ENCODE results near the gene TXNRD2. TPM values are rescaled to one million over a fixed set of nuclear protein-coding genes. Genes with fewer than 3 reads are reported as not detected.
A peak's percentile ranks its signal among the peaks of the same experiment; 100 is the strongest.
"Not testable (repeated sequence)": the region's sequence is repeated elsewhere in the genome, so short reads cannot be mapped to it uniquely, and the experiment has no call there.

Gene TXNRD2
- total RNA-seq, 1 experiment from 2014 or later, result 22.9 TPM

DNA sequence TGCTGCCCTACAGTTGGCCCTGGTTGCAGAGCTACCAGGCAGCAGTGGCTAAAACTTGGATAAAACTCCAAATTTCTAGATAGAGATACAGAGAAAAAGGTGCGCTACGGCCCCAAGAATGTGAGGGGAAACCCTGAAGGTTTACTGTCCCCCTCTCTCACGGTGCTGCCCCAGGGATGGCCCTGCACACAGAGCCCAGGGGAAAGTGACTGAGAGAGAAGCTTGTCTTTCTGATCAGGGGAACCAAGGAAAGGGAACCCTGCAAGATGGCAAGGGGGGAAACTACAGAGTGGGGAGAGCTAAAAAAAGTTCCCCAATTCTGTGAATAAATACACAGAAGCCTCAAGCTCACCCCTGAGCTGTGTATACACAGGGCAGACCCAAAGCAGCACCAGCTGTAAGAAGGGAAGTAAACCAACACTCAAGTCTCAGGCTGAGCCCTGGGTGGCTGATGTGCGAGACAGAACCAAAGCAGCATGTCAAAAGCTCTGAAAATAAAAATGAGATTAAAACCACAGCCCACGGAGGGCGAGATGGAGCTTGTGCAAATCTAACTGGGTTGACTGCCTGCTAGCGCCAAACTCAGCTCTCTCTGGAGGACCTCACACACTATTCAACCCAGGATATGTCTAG, 109.0 kb downstream of the TXNRD2 start:
- Histone ChIP-seq H3K27me3 (ENCODE audit: insufficient read depth, low read length) (no peaks in the 10 kb centered on the region), H4K5ac (ENCODE audit: insufficient read length, low read depth, low read length) (no peak overlapping the region), H3K56ac (ENCODE audit: insufficient read length, low read depth, low read length) (no peak overlapping the region), H2AFZ (ENCODE audit: low read length) (no peak overlapping the region), H4K8ac (replicated peaks; ENCODE audit: insufficient read length, low read depth, low read length) (no peak overlapping the region), H3K23ac (ENCODE audit: insufficient read length, low read depth, low read length) (no peak overlapping the region), H3K27ac (ENCODE audit: insufficient read length, low read depth, low read length) (no peak overlapping the region), H3K23me2 (ENCODE audit: insufficient read length, low read depth, low read length, poor library complexity, severe bottlenecking) (no peaks in the 10 kb centered on the region), H3K9ac (ENCODE audit: extremely low read depth, insufficient read length, low read length) (no peak overlapping the region), H3K18ac (ENCODE audit: insufficient read length, low read depth, low read length) (no peak overlapping the region), H3K79me2 (ENCODE audit: insufficient read depth, low read length) (no peaks in the 10 kb centered on the region), H3K4me2 (ENCODE audit: insufficient read depth, insufficient read length, low read length) (no peak overlapping the region), H3K9me3 (ENCODE audit: control insufficient read depth, low read depth, low read length) (no peaks in the 10 kb centered on the region), H4K20me1 (ENCODE audit: control insufficient read depth, insufficient read depth, insufficient read length) (no peaks in the 10 kb centered on the region), H2BK120ac (ENCODE audit: low read depth, low read length, poor library complexity, severe bottlenecking) (no peak overlapping the region), H3K79me1 (ENCODE audit: insufficient read depth, low read depth, low read length, poor library complexity, severe bottlenecking) (no peaks in the 10 kb centered on the region), H3T11ph (ENCODE audit: low read length) (no peak overlapping the region), H2BK15ac (ENCODE audit: low read depth, low read length) (no peak overlapping the region), H2AK5ac (ENCODE audit: insufficient read length, low read length) (no peak overlapping the region), H3K4me1 (ENCODE audit: insufficient read depth, low read length) (no peaks in the 10 kb centered on the region), H2BK5ac (ENCODE audit: insufficient read length, low read length) (no peak overlapping the region), H2BK12ac (ENCODE audit: insufficient read length, low read depth, low read length) (no peak overlapping the region), H3K14ac (ENCODE audit: insufficient read depth, low read length) (no peak overlapping the region), H4K91ac (ENCODE audit: insufficient read length, low read depth, low read length) (no peak overlapping the region), H2BK20ac (ENCODE audit: low read depth, low read length, poor library complexity, severe bottlenecking) (no peak overlapping the region), H3K4ac (ENCODE audit: low read depth, low read length) (no peak overlapping the region)
- no peak for DNase-seq
- TF ChIP-seq, protein P1, sequence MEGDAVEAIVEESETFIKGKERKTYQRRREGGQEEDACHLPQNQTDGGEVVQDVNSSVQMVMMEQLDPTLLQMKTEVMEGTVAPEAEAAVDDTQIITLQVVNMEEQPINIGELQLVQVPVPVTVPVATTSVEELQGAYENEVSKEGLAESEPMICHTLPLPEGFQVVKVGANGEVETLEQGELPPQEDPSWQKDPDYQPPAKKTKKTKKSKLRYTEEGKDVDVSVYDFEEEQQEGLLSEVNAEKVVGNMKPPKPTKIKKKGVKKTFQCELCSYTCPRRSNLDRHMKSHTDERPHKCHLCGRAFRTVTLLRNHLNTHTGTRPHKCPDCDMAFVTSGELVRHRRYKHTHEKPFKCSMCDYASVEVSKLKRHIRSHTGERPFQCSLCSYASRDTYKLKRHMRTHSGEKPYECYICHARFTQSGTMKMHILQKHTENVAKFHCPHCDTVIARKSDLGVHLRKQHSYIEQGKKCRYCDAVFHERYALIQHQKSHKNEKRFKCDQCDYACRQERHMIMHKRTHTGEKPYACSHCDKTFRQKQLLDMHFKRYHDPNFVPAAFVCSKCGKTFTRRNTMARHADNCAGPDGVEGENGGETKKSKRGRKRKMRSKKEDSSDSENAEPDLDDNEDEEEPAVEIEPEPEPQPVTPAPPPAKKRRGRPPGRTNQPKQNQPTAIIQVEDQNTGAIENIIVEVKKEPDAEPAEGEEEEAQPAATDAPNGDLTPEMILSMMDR (conservative IDR thresholded peaks at IDR 0.05), result no peak
- H3K4me1 Mint-ChIP-seq, result no peaks in the 10 kb centered on the region
- H3K9me3 Mint-ChIP-seq, result no peaks in the 10 kb centered on the region
- H3K27ac Mint-ChIP-seq, result peak overlapping the region in 1 of 3 experiments; percentile 70; a peak in 1 of 7 replicates
- H3K4me3 Mint-ChIP-seq, result no peak overlapping the region
- no peaks in the 10 kb centered on the region for H3K36me3 Mint-ChIP-seq (ENCODE audit: insufficient read depth in 1 of 3, low read depth in 3 of 3)
- WGBS (ENCODE audit: extremely low coverage, insufficient read length, low lambda C conversion rate), result no CpG with 5 or more reads among the region's 7 CpGs
- H3K27me3 Mint-ChIP-seq (ENCODE audit: low read depth), result no peaks in the 10 kb centered on the region; the same call in 1 of the 2 replicates

DNA sequence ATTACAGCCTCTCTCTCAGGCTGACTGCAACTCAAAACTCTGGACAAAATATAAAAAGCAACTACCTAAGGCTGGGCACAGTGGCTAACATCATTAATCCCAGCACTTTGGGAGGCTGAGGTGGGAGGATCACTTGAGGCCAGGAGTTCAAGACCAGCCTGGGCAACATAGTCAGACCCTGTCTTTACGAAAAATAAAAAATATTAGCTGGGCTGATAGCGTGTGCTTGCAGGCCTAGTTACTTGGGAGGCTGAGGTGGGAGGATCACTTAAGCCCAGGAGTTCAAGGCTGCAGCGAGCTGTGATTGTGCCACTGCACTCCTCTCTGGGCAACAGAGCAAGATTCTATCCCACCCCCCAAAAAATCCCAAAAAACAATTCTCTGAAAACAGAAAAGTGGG, 109.6 kb downstream of the TXNRD2 start:
- H3K23me2 ChIP-seq (ENCODE audit: insufficient read length, low read depth, low read length, poor library complexity, severe bottlenecking); H3K27ac ChIP-seq (ENCODE audit: insufficient read length, low read depth, low read length); H2BK20ac ChIP-seq (ENCODE audit: low read depth, low read length, poor library complexity, severe bottlenecking); H3T11ph ChIP-seq (ENCODE audit: low read length); H4K8ac ChIP-seq (replicated peaks; ENCODE audit: insufficient read length, low read depth, low read length); H3K14ac ChIP-seq (ENCODE audit: insufficient read depth, low read length); H3K23ac ChIP-seq (ENCODE audit: insufficient read length, low read depth, low read length); H2BK120ac ChIP-seq (ENCODE audit: low read depth, low read length, poor library complexity, severe bottlenecking); H3K56ac ChIP-seq (ENCODE audit: insufficient read length, low read depth, low read length); H3K36me3 Mint-ChIP-seq (ENCODE audit: insufficient read depth in 1 of 3, low read depth in 3 of 3); H4K91ac ChIP-seq (ENCODE audit: insufficient read length, low read depth, low read length); H3K4me2 ChIP-seq (ENCODE audit: insufficient read depth, insufficient read length, low read length); H3K79me1 ChIP-seq (ENCODE audit: insufficient read depth, low read depth, low read length, poor library complexity, severe bottlenecking); H3K4me1 Mint-ChIP-seq; H3K79me2 ChIP-seq (ENCODE audit: insufficient read depth, low read length); H3K27me3 ChIP-seq (ENCODE audit: insufficient read depth, low read length); H3K27ac Mint-ChIP-seq; H3K18ac ChIP-seq (ENCODE audit: insufficient read length, low read depth, low read length); H2BK15ac ChIP-seq (ENCODE audit: low read depth, low read length); H4K5ac ChIP-seq (ENCODE audit: insufficient read length, low read depth, low read length); H3K9ac ChIP-seq (ENCODE audit: extremely low read depth, insufficient read length, low read length); H3K4ac ChIP-seq (ENCODE audit: low read depth, low read length); H3K9me3 ChIP-seq (ENCODE audit: control insufficient read depth, low read depth, low read length); H3K4me1 ChIP-seq (ENCODE audit: insufficient read depth, low read length); H2BK12ac ChIP-seq (ENCODE audit: insufficient read length, low read depth, low read length); H4K20me1 ChIP-seq (ENCODE audit: control insufficient read depth, insufficient read depth, insufficient read length); DNase-seq; H2AK5ac ChIP-seq (ENCODE audit: insufficient read length, low read length); H3K27me3 Mint-ChIP-seq (ENCODE audit: low read depth); H3K4me3 Mint-ChIP-seq; H3K9me3 Mint-ChIP-seq; H2BK5ac ChIP-seq (ENCODE audit: insufficient read length, low read length); H2AFZ ChIP-seq (ENCODE audit: low read length): not testable (repeated sequence)
- WGBS (ENCODE audit: extremely low coverage, insufficient read length, low lambda C conversion rate), result no CpG with 5 or more reads among the region's 3 CpGs
